ENCODE data around the gene ORMDL3.

The ORMDL3 gene

GRCh38 chr17:39889200-39889599 lies 38.2 kb downstream of the ORMDL3 start:
- no peak overlapping the region for H3K27ac ChIP-seq (ENCODE audit: extremely low read depth, low read depth, low read length)
- ChIA-PET POLR2A (no interaction called here), CTCF (no interaction called here)

More at GRCh38 chr17:39889200-39889599, 38.2 kb downstream of the ORMDL3 start:
- Histone ChIP-seq H3K36me3 (ENCODE audit: control insufficient read depth in 2 of 2, insufficient read depth in 1 of 2, low read length in 2 of 2) (no peaks in the 10 kb centered on the region), H3K9me3 (ENCODE audit: control insufficient read depth, insufficient read depth, low read depth, low read length) (no peaks in the 10 kb centered on the region), H3K4me1 (ENCODE audit: control insufficient read depth, insufficient read depth, low read length) (no peaks in the 10 kb centered on the region), H3K4me3 (ENCODE audit: low read depth, low read length) (no peak overlapping the region)
- TF ChIP-seq ZNF121 (tag by site-specific recombination; IDR thresholded peaks at IDR 0.05) = no peak
- no peak for TF ChIP-seq ATF2 (tag by site-specific recombination; IDR thresholded peaks at IDR 0.05; ENCODE audit: low read depth)
- no peak for TF ChIP-seq SCRT1 (tag by site-specific recombination; IDR thresholded peaks at IDR 0.05; ENCODE audit: borderline replicate concordance)
- TF ChIP-seq ZNF645 (tag by site-specific recombination; IDR thresholded peaks at IDR 0.05) = no peak
- no peak for TF ChIP-seq ZIC2 (tag by site-specific recombination; IDR thresholded peaks at IDR 0.05)
- no peak for TF ChIP-seq ZNF747 (tag by site-specific recombination; IDR thresholded peaks at IDR 0.05)
- TF ChIP-seq ZBTB11 (tag by site-specific recombination; conservative IDR thresholded peaks at IDR 0.05; ENCODE audit: low read depth) = no peak
- TF ChIP-seq REST (tag by site-specific recombination; IDR thresholded peaks at IDR 0.05) = no peak
